DMS 273 treated with DMSO at 0.1 percent for 48 hours (cell line): ENCODE results near the gene KANK4.

Experiments
- DNase-seq: peaks from one replicate; lab custom pipeline; 2025; lab: John Stamatoyannopoulos, UW

KANK4 gene

GRCh38 chr1:62207187-62207586, 112.0 kb downstream of the KANK4 start:
- no peak for DNase-seq

- DNase-seq: no peak
Measured at GRCh38 chr1:62198781-62199125, 120.5 kb downstream of the KANK4 start.

GRCh38 chr1:62198069-62198780, 121.0 kb downstream of the KANK4 start:
- no peak for DNase-seq

- DNase-seq: no peak
Measured at GRCh38 chr1:62196086-62196690, 123.0 kb downstream of the KANK4 start.

GRCh38 chr1:62194651-62195544, 124.3 kb downstream of the KANK4 start, which contains the start of gene L1TD1:
TSS of gene L1TD1 (plus strand) at chr1:62194849. CDS start at chr1:62206629, 11,780 bp downstream.
- no peak for DNase-seq

- DNase-seq: no peak
Measured at GRCh38 chr1:62188111-62188510, 131.1 kb downstream of the KANK4 start.

- DNase-seq: no peak
Measured at GRCh38 chr1:62187548-62187947, 131.7 kb downstream of the KANK4 start.
